ENCODE data around the gene L1CAM.

L1CAM gene

GRCh38 chrX:153922932-153923857 is 37.2 kb upstream of the L1CAM start:
- DNase-seq (ENCODE audit: low spot score): no peak

GRCh38 chrX:153921511-153922446 is 35.8 kb upstream of the L1CAM start:
- no peak for DNase-seq (ENCODE audit: low spot score)

GRCh38 chrX:153921070-153921469 is 35.1 kb upstream of the L1CAM start:
- DNase-seq (ENCODE audit: low spot score): no peak

GRCh38 chrX:153920546-153920945 is 34.6 kb upstream of the L1CAM start:
- DNase-seq (ENCODE audit: low spot score): no peak

- no peak for DNase-seq (ENCODE audit: low spot score)
Measured at GRCh38 chrX:153919281-153919680, 33.3 kb upstream of the L1CAM start.

GRCh38 chrX:153917869-153918268 is 31.9 kb upstream of the L1CAM start:
- DNase-seq (ENCODE audit: low spot score): no peak

GRCh38 chrX:153913701-153914100 is 27.7 kb upstream of the L1CAM start:
- DNase-seq (ENCODE audit: low spot score): no peak

GRCh38 chrX:153913211-153913610 is 27.2 kb upstream of the L1CAM start:
- no peak for DNase-seq (ENCODE audit: low spot score)

- no peak for DNase-seq (ENCODE audit: low spot score)
Measured at GRCh38 chrX:153911798-153912197, 25.8 kb upstream of the L1CAM start.

GRCh38 chrX:153910446-153910845 is 24.5 kb upstream of the L1CAM start:
- DNase-seq (ENCODE audit: low spot score): no peak

- DNase-seq (ENCODE audit: low spot score): no peak
Measured at GRCh38 chrX:153909980-153910360, 24.0 kb upstream of the L1CAM start.

GRCh38 chrX:153909024-153909979 is 23.3 kb upstream of the L1CAM start:
- no peak for DNase-seq (ENCODE audit: low spot score)

- no peak for DNase-seq (ENCODE audit: low spot score)
Measured at GRCh38 chrX:153908219-153908860, 22.4 kb upstream of the L1CAM start.

GRCh38 chrX:153907456-153907855 is 21.5 kb upstream of the L1CAM start:
- DNase-seq (ENCODE audit: low spot score): no peak

- no peak for DNase-seq (ENCODE audit: low spot score)
Measured at GRCh38 chrX:153906126-153906917, 20.3 kb upstream of the L1CAM start.

GRCh38 chrX:153905481-153906095 is 19.6 kb upstream of the L1CAM start:
- DNase-seq (ENCODE audit: low spot score): no peak

- no peak for DNase-seq (ENCODE audit: low spot score)
Measured at GRCh38 chrX:153903991-153904957, 18.3 kb upstream of the L1CAM start, which contains the start of gene AVPR2. TSS of gene AVPR2 (plus strand) at chrX:153904673. CDS start at chrX:153905146, 473 bp downstream.

GRCh38 chrX:153903238-153903980 is 17.4 kb upstream of the L1CAM start:
- DNase-seq (ENCODE audit: low spot score): no peak
